GM12874 (cell line): ENCODE measurements around the gene LRRC10.

Experiments used
- TF ChIP-seq, protein P1 (sequence below): IDR thresholded peaks from 2 replicates; pipeline ENCODE4 v1.5.1; 2011; ENCODE audit warnings: low read depth, mild to moderate bottlenecking, control low read depth, low read length, moderate library complexity; ENCODE audit not compliant: insufficient read depth

LRRC10 gene

DNA sequence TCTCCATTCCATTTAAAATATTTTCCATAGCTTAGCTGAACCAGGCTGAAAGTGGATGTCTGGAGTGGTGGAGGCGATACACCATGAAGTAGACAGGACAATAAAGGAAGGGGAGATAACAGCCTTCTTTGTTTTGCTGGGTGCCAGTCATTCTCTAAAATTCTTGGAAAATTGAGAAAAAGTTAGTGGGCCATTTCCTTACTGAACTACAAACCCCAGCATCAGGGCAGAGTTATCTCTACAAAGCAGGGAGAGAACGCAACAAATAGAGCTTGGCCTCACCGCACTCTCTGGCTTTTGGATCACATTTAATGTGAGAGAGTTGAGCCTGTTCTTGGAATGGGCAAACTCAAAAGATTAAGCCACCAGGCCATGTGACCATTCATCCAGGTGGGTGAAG is 41.2 kb upstream of the LRRC10 start:
- TF ChIP-seq, protein P1, sequence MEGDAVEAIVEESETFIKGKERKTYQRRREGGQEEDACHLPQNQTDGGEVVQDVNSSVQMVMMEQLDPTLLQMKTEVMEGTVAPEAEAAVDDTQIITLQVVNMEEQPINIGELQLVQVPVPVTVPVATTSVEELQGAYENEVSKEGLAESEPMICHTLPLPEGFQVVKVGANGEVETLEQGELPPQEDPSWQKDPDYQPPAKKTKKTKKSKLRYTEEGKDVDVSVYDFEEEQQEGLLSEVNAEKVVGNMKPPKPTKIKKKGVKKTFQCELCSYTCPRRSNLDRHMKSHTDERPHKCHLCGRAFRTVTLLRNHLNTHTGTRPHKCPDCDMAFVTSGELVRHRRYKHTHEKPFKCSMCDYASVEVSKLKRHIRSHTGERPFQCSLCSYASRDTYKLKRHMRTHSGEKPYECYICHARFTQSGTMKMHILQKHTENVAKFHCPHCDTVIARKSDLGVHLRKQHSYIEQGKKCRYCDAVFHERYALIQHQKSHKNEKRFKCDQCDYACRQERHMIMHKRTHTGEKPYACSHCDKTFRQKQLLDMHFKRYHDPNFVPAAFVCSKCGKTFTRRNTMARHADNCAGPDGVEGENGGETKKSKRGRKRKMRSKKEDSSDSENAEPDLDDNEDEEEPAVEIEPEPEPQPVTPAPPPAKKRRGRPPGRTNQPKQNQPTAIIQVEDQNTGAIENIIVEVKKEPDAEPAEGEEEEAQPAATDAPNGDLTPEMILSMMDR = no peak

DNA sequence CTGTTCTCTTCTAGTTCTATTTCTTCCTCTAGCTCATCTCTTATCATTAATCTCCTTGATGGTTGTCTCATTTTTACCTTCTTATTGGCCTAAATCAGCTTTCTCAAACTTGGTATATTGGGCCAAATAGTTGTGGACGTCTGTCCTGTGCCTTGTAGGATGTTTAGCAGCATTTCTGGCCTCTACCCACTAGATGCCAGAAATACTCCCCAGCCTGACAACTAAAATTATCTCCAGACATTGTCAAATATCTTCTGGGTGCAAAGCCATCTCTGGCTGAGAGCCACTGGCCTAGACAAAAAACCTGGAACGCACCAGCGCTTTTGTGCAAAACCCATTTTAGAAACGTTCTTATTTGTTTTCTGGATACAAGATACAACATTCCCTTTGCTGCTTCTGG is 38.8 kb upstream of the LRRC10 start:
- TF ChIP-seq, protein P1 = no peak

DNA sequence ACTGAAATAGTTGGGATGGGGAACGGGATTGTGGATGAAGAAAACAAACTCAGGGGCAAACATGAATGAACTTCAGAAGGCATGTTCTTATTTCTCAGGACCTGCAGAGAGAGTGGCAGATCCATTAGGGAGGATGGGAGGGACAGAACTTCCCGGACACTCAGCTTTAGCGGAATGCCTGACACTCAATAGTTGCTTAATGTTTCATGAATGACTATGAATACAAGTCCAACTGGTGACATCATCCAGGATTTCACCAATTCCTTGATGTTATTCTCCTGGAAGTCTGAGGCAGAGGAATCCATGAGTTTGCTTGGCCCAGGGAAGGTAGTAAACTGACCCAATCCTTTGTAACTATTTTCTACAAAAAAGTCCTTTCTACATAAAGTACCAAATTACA is 37.8 kb upstream of the LRRC10 start:
- TF ChIP-seq, protein P1 = no peak

DNA sequence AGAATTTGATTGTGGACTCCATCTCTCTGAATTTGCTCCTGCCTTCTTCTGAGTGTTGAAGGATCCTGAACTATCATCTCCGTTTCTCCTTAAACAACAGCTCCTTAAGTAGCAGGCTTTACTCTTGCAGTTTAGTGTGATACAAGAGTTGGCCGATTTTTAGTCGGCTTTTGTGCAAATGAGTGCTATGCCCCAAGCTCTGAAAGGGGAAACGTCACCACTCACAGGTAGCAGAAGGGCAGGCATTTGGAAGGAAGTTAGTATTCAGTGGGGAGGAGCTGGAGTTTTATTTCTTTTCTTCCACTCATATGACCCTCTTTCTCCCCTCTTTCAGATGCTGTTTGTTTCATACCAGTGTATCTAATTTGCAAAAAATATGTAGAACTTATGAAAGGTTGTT is 36.5 kb upstream of the LRRC10 start:
- TF ChIP-seq, protein P1 = no peak

DNA sequence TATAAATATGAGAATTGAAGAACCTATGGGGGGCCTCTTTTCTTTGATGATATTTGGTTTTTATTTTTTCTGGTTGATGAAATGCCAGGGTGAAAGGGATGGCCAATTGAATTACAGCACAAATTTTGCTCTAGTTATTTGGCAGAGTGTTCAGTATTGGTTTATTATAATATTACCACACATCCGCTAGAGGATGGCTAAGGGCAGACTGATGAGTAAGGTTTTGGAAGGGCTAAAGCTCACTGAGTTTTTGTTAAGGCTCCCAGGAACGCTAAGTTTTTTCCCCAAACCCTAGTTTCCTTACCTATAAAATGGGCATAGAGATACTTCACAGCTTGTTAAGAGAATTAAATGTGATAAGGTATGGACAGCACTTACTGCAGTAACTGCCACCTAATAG is 34.3 kb upstream of the LRRC10 start:
- TF ChIP-seq, protein P1 = no peak

DNA sequence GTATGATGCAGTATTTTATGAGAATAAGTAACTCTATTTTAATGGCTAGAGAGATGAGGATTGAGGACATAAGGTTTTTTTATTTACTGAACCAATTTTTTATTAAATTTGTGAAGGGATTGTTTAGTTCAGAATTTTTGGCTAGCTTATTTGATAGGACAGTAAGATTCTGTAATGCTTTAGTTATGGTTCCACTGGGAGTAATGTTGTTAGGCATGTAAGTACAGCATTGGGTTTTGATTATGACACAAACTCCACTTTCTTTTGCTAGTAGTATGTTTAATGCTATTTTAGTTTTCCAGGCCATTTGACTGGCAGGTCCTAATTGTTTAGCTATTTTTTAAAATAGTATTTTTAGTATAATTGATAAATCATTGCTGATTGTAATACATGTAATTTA is 33.8 kb upstream of the LRRC10 start:
- TF ChIP-seq, protein P1 = no peak

DNA sequence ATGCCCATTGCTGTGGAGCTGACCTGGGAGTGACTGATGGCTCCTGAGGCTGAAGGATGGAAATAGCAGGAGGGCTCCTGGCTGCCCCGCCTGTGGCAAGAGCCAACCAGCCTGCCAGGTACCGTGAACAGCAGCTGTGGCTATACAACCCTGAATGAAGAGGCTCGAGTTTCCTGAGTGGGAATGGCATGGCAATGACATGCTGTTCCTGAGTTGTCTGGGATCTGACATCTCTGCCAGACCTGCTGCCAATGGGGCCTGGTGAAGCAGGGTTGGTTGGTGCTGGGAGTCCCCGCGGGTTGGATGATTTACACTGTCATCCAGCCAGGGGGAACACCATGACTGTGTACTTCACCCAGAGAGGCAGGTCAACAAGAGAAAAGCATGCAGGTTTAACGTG is 31.8 kb upstream of the LRRC10 start:
- TF ChIP-seq, protein P1 = no peak

DNA sequence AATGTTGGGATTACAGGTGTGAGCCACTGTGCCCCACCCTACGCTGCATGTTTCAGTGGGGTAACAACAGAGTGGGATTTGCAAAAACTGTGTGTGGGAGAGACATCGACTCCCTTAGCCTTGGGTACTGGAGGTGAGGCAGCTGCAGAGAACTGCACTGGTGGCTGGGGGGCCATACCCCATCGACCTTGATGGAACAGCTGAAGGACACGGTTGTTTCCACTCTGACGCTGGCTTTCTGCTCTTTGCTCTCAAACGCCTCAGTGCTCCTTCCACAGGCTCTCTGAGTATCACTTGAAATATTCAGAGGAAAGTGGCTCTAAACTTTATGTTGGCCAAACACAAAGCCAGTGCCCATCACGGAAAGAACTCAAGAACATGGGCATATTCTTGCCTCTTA is 30.8 kb upstream of the LRRC10 start:
- TF ChIP-seq, protein P1 = no peak
